B cell (primary cell): Measurements from ENCODE around the gene DLG2.

Experiments used
- CTCF ChIP-seq: fragments of 200-600 bp; IDR thresholded peaks from one replicate; pipeline ENCODE4 v1.8.0; 2022; ENCODE audit warnings: antibody characterized with exemption, mild to moderate bottlenecking
- EZH2 ChIP-seq: IDR thresholded peaks from 2 replicates; pipeline ENCODE4 v1.6.1; 2012; ENCODE audit warnings: borderline replicate concordance, low read depth, mild to moderate bottlenecking, moderate library complexity, low read length; ENCODE audit not compliant: insufficient read depth, poor library complexity, severe bottlenecking

GRCh38 chr11:85423316-85423715 is 203.8 kb downstream of the DLG2 start:
- TF ChIP-seq EZH2 = no peak
- TF ChIP-seq CTCF = no peak
